MM.1S (cell line): ENCODE data around the gene AADAT.

ENCODE experiments used
- DNase-seq: peaks from one replicate; pipeline ENCODE4 v3.0.0-alpha.2; 2015
- H2AFZ ChIP-seq: fragments of 300-600 bp; sonication (generic); 2 replicates; pipeline ENCODE4 v1.6.0; 2016; ENCODE audit warnings: antibody characterized with exemption, low read length
- H3F3A ChIP-seq: fragments of 300-600 bp; sonication (generic); 2 replicates; pipeline ENCODE4 v1.6.1; 2016; ENCODE audit warnings: mild to moderate bottlenecking, antibody characterized with exemption, low read length, moderate library complexity, mixed read lengths; ENCODE audit not compliant: insufficient read depth
- H3K27ac ChIP-seq: fragments of 300-600 bp; sonication (generic); 2 replicates; pipeline ENCODE4 v1.5.1; 2016; ENCODE audit warnings: mild to moderate bottlenecking, low read length
- H3K27me3 ChIP-seq: fragments of 300-600 bp; sonication (generic); replicated peaks from 2 replicates; pipeline ENCODE4 v1.6.0; 2016; ENCODE audit warnings: low read length; ENCODE audit not compliant: insufficient read depth
- H3K36me3 ChIP-seq: fragments of 300-600 bp; sonication (generic); replicated peaks from 2 replicates; pipeline ENCODE4 v1.6.1; 2016; ENCODE audit warnings: mild to moderate bottlenecking, low read length, mixed read lengths; ENCODE audit not compliant: insufficient read depth
- H3K4me1 ChIP-seq: fragments of 300-600 bp; sonication (generic); 2 replicates; pipeline ENCODE4 v1.6.1; 2016; ENCODE audit warnings: low read length, mixed read lengths
- H3K4me2 ChIP-seq: fragments of 300-600 bp; sonication (generic); 2 replicates; pipeline ENCODE4 v1.6.0; 2016; ENCODE audit warnings: low read depth, low read length
- H3K4me3 ChIP-seq: fragments of 300-600 bp; sonication (generic); 2 replicates; pipeline ENCODE4 v1.5.1; 2016; ENCODE audit warnings: low read length, mixed read lengths
- H3K79me2 ChIP-seq: fragments of 300-600 bp; sonication (generic); 2 replicates; pipeline ENCODE4 v1.6.1; 2016; ENCODE audit warnings: mixed run types, low read length, mixed read lengths
- H3K9ac ChIP-seq: fragments of 300-600 bp; sonication (generic); 2 replicates; pipeline ENCODE4 v1.6.1; 2016; ENCODE audit warnings: low read length, mixed read lengths
- H3K9me2 ChIP-seq: fragments of 300-600 bp; sonication (generic); replicated peaks from 2 replicates; pipeline ENCODE4 v1.6.1; 2016; ENCODE audit warnings: mild to moderate bottlenecking, low read length, mixed read lengths; ENCODE audit not compliant: insufficient read depth
- H3K9me3 ChIP-seq: fragments of 300-600 bp; sonication (generic); replicated peaks from 2 replicates; pipeline ENCODE4 v1.6.1; 2016; ENCODE audit warnings: mild to moderate bottlenecking, low read length, mixed read lengths; ENCODE audit not compliant: insufficient read depth
- H4K20me1 ChIP-seq: fragments of 300-600 bp; sonication (generic); 2 replicates; pipeline ENCODE4 v1.6.1; 2016; ENCODE audit warnings: mild to moderate bottlenecking, low read length, moderate library complexity, mixed read lengths; ENCODE audit not compliant: insufficient read depth
- CTCF ChIP-seq: fragments of 300-600 bp; sonication (generic); IDR thresholded peaks from 2 replicates; pipeline ENCODE4 v1.5.1; 2016; ENCODE audit warnings: antibody characterized with exemption, low read length, mixed read lengths
- EZH2 ChIP-seq: fragments of 300-600 bp; sonication (generic); optimal IDR thresholded peaks from 2 replicates; pipeline ENCODE3; 2017; ENCODE audit warnings: low read depth, mild to moderate bottlenecking, antibody characterized with exemption, low read length, mixed read lengths
- EZH2phosphoT487 ChIP-seq: fragments of 300-600 bp; sonication (generic); IDR thresholded peaks from 2 replicates; pipeline ENCODE4 v1.6.1; 2018; ENCODE audit warnings: antibody characterized with exemption, low read length

AADAT gene

GRCh38 chr4:170059421-170059820 is 30.3 kb downstream of the AADAT start:
- Histone ChIP-seq H3K4me2 (no peak overlapping the region), H3K36me3 (no peaks in the 10 kb centered on the region), H3F3A (no peaks in the 10 kb centered on the region), H2AFZ (no peak overlapping the region), H3K27ac (no peak overlapping the region), H3K9ac (no peak overlapping the region), H3K4me1 (no peaks in the 10 kb centered on the region), H4K20me1 (no peaks in the 10 kb centered on the region), H3K79me2 (no peaks in the 10 kb centered on the region), H3K4me3 (no peak overlapping the region), H3K27me3 (no peaks in the 10 kb centered on the region), H3K9me2 (no peaks in the 10 kb centered on the region), H3K9me3 (no peaks in the 10 kb centered on the region)
- TF ChIP-seq CTCF, result no peak
- no peak for TF ChIP-seq EZH2phosphoT487
- no peak for TF ChIP-seq EZH2
- DNase-seq, result no peak

- no peaks in the 10 kb centered on the region for H3K9me2 ChIP-seq
- no peak overlapping the region for H2AFZ ChIP-seq
- DNase-seq, result no peak
- H3F3A ChIP-seq, result no peaks in the 10 kb centered on the region
- H3K4me2 ChIP-seq, result no peak overlapping the region
- no peaks in the 10 kb centered on the region for H4K20me1 ChIP-seq
- TF ChIP-seq CTCF (no peak), EZH2 (no peak), EZH2phosphoT487 (no peak)
- H3K27me3 ChIP-seq, result no peaks in the 10 kb centered on the region
- H3K36me3 ChIP-seq, result no peaks in the 10 kb centered on the region
- H3K4me3 ChIP-seq, result no peak overlapping the region
- no peaks in the 10 kb centered on the region for H3K79me2 ChIP-seq
- no peak overlapping the region for H3K27ac ChIP-seq
- H3K9ac ChIP-seq, result no peak overlapping the region
- no peaks in the 10 kb centered on the region for H3K9me3 ChIP-seq
- no peaks in the 10 kb centered on the region for H3K4me1 ChIP-seq
These were observed 30.9 kb downstream of the AADAT start for GRCh38 chr4:170058826-170059225.

- Histone ChIP-seq H3K36me3 (no peaks in the 10 kb centered on the region), H3K27me3 (no peaks in the 10 kb centered on the region), H3K4me1 (no peaks in the 10 kb centered on the region), H3K27ac (no peak overlapping the region), H3F3A (no peaks in the 10 kb centered on the region), H3K9me2 (no peaks in the 10 kb centered on the region), H3K79me2 (no peaks in the 10 kb centered on the region), H3K4me2 (no peak overlapping the region), H2AFZ (no peak overlapping the region), H3K9me3 (no peaks in the 10 kb centered on the region), H3K4me3 (no peak overlapping the region), H3K9ac (no peak overlapping the region), H4K20me1 (no peaks in the 10 kb centered on the region)
- no peak for TF ChIP-seq EZH2phosphoT487
- no peak for TF ChIP-seq CTCF
- TF ChIP-seq EZH2, result no peak
- no peak for DNase-seq
These were observed 31.9 kb downstream of the AADAT start for GRCh38 chr4:170057866-170058265.
